NCI-H1417 (cell line): Measurements from ENCODE around the gene MDFI.
"Not testable (repeated sequence)": the region's sequence is repeated elsewhere in the genome, so short reads cannot be mapped to it uniquely, and the experiment has no call there.

ENCODE experiments used
- DNase-seq, 3 experiments: peaks; one replicate each; lab custom pipeline; 2025; lab: John Stamatoyannopoulos, UW

The MDFI gene

DNA sequence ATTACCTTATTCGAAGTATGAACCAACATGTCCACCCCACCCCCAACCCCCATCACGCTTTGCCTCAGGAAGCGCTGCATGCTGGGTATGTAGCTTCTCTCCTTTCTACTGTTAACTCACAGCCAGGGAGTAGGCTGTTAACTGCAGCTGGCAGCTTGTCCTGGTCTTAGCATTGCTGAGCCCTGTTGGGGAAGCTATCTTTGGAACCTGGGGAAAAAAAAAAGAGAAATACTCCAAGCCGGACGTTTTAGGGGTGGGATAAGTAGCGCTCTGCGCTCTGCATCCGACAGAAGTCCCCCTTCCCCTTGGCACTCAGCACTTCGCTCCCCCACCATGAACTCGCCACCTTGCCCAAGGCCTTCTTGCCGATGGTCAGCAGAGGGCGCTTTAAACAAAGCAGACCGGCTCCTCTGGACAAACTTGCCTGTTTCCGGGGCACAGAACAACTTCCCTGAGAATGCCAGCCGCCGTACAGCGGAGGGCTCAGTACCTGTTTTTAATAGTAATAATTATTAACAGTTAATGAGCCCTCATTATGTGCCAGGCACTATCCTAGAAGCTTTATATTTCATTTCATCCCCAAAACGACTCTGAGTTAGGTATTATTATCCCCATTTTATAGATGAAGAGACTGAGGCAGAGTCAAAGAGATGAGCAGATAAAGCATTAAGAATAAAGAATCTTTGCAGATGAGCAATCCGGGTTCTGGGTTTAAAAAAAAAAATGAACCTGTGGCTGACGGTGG is 35.2 kb upstream of the MDFI start:
- DNase-seq, result peak; percentile 79 to 93 (median 81)

GRCh38 chr6:41604006-41604405 is 34.3 kb upstream of the MDFI start:
- DNase-seq, result no peak

DNA sequence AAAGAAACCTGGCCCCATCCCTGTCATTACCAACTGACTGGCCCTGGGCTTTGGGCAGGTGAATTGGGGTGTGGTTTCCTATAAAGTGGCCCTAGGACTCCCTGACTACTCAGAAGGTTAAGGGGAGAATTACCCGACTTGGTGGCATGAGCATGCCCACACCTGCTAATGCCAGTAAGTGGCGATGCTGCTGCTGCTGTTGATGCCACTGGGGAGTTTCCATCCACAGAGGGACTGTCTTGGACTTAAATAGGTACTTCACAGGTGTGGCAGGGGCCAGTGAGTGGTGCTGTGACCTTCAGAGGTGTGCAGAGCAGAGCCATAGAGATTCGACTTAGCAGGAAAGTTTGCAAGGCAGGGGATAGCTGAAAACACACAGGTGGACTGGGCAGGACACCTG is 32.6 kb upstream of the MDFI start:
- peak in 1 of 3 experiments; percentile 26 for DNase-seq

- no peak for DNase-seq
Observed at GRCh38 chr6:41607036-41607435, 31.2 kb upstream of the MDFI start.

DNA sequence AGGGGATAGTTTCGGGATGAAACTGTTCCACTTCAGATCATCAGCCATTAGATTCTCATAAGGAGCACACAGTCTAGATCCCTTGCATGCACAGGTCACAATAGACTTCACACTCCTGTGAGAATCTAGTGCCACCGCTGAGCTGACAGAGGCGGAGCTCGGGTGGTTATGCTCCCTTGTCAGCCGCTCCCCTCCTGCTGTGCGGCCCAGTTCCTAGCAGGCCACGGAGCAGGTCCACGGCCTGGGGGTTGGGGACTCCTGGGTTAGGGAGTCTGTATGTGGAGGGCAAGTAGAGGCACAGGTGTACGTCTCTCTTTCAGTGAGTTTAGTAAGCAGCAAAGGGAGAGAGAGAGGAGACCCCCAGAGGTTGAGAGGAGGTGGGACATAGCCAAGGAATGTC is 30.5 kb upstream of the MDFI start:
- peak in 1 of 3 experiments; percentile 6 for DNase-seq

GRCh38 chr6:41608443-41609151 is 29.7 kb upstream of the MDFI start:
- DNase-seq, result no peak

DNA sequence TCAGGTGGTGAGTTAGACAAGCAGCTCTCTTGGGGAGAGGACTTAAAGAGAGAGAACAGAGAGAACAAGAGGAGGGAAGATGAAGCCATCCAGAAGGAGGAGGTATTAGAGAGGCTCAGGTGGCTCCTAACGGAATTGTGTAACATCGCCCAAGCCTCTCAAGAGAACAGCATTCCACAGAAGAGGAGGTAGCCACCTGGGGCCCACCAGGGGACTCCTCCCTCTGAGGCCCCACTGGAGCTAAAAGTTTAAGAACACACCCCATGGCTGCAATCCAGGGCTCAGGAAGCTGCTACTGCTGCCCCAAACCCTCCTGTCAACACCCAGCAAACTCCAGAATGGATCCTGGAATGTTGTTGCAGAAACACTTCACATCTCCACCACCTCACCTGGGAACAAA is 23.6 kb upstream of the MDFI start:
- DNase-seq, result no peak

DNA sequence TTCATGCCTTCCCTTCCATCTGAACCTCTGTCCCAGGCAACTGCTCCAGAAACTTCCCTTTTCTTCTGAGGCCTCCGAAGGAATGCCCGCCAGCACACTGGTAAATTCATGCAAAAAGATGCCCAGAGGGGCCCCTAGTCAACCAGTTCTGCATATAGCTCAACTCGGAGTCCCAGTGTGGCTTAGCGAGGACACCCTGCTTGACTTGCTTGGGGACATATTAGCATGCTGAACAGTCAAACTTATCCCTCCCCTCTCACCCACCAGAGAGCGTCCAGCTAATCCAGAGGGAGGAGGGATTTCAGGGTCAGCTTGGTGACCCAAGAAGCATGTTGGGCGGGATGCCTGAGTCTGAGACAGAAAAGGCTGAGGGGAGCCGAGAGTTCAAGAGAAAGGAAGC is 23.0 kb upstream of the MDFI start:
- no peak for DNase-seq

GRCh38 chr6:41618598-41618997 is 19.7 kb upstream of the MDFI start:
- DNase-seq, result no peak

- not testable (repeated sequence) for DNase-seq
Observed at GRCh38 chr6:41619193-41619592, 19.1 kb upstream of the MDFI start.

- no peak for DNase-seq
Observed at GRCh38 chr6:41621367-41621766, 16.9 kb upstream of the MDFI start.

- no peak for DNase-seq
Observed at GRCh38 chr6:41621802-41622201, 16.5 kb upstream of the MDFI start.

DNA sequence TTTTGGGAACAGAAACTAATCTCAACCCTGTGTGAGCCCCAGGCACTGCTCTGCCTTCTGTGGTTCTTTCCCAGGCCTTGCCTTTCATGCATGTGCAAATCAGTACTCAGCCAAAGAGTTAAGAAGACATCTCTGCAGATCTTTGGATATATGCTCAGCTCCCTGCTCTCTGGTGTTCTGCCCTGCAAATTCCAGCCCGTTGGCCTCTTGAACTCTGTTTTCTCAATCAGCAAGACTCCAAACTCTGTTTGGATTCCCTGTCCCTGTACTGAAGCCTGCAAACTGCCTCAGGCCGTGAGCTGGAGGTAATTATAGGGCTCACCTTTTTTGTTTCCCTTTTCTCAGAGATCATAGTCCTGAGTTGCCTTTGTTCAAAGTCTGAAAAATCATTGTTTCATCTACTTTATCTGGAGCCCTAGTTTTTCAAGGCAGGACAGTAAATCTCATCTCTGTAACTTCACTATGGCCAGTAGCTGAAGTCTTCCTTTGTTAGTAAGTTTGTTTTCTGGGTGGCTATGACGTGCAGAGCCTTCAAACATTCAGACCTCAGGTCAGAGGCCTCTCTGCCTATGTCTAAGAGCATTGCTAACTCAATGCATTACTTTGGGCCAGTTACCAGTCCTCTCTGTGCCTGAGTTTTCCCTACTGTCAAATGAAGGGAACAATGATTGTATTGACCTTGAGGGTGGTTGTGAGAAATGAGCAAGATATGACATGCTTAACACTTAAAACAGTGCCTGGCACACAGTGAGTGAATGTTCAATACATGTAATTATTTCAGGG is 15.9 kb upstream of the MDFI start:
- DNase-seq, result peak in 2 of 3 experiments; percentile 60 to 83

DNA sequence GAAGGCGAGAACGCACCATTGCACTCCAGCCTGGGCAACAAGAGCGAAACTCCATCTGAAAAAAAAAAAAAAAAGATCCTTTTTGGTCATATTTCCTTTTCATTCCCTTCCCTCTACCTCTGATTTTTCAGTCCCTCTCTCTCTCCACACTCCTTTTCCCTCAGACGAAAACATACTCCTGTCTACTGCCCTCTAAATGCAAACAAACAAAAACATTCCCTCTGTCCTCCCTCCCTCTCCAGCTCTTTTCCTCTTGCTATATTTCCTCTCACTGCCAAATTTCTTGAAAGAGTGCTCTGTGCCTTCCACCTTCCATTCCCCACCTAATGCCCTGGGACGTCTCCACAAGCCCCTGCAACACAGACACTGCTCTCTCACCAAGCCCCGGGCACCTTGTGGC is 14.9 kb upstream of the MDFI start:
- no peak for DNase-seq

DNA sequence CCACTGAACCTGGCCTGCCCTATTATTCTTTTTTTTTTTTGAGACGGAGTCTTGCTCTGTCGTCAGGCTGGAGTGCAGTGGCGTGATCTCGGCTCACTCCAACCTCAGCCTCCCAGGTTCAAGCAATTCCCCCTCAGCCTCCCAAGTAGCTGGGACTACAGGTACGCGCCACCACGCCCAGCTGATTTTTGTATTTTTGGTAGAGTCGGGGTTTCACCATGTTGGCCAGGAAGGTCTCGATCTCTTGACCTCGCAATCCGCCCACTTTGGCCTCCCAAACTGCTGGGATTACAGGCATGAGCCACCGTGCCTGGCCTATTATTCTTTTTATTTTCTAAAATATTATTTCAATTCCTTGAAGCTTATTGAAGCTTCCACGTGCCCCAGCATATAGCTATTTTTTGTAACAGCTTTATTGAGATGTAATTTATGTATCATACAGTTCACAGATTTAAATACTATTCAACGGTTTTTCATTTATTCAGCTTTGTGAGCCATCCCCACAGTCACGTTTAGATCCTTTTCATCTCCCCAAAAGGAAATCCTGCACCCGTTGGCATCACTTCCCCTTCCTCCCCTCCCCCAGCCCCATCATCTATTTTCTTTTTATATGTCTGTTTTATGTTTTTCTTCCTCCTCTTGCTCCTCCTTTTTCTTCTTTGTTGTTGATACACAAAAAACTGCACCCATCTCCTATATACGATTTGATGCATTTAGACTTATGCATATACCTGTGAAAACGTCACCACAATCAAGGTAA is 13.5 kb upstream of the MDFI start:
- no peak for DNase-seq

DNA sequence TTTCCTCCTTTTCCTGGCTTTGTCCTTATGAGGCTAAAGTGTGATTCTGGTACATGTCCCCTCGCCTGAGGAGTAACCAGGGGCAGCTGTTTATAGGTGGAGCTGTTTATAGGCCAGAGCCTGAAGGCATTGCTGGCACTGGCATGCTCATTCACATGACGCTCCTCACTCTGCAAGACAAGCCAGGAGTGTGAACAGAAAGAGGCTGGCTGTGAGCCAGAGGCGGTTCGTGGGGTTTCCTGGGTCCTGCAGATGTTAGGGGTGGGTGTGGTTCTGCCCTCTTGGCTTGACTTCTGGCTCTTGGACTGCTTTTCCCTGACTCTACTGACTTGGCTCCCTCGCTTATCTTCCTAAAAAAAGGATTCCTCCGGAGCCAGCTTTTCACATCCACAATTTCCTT is 12.8 kb upstream of the MDFI start:
- peak in 2 of 3 experiments; percentile 15 to 41 for DNase-seq

DNA sequence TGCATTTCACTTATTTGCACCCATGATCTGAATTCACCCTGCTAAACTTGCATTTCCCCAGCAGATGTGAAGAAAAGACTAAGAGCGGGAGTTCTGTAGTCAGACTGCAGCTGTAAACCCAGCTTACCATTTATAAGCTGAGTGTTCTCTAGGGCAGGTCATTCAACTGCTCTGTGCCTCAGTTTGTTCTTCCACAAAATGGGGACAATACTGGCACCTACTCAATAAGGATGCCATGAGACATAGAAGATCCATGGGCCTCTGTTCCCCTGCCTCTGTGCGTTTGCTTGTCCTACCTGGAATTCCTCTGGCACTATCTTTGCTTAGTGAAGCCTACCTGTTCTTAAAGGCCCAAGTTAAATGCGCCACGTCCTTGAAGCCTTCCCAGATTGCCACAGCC is 12.2 kb upstream of the MDFI start:
- no peak for DNase-seq

DNA sequence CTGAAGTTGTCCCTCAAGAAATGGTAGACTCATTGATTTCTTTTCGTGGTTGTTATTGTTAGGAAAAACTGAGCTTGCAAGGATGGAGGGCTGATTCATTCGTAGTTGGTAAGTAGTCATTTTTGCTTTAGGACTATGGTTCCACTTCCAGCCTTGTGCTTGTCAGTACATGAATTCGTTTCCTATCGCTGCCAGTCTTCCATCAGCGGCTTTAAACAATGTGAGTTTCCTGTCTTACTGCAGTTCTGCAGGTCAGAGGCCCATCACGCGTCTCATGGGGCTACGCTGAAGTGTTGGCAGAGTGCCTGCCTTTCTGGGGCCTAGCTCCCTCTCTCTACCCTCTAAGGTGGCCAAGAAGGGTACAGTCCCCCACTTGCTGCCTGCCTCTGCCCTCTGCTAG is 11.4 kb upstream of the MDFI start:
- DNase-seq, result no peak

DNA sequence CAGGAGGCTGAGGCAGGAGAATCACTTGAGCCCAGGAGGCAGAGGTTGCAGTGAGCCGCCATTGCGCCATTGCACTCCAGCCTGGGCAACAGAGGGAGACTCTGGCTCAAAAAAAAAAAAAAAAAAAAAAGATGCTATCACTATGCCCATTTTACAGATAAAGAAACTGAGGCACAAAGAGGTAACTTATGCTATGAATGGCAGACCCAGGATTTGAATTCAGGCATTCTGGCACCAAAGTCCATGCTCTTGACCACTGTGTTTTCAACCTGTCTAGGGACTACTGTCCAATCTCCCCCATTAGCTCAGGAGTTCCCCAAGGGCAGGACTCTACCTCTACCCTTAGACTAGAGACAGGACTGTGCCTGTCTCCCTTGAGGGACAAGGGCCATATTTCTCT is 9.1 kb upstream of the MDFI start:
- no peak for DNase-seq

- no peak for DNase-seq
Observed at GRCh38 chr6:41630069-41630468, 8.2 kb upstream of the MDFI start.

- DNase-seq, result no peak
Observed at GRCh38 chr6:41630946-41631345, 7.3 kb upstream of the MDFI start.

DNA sequence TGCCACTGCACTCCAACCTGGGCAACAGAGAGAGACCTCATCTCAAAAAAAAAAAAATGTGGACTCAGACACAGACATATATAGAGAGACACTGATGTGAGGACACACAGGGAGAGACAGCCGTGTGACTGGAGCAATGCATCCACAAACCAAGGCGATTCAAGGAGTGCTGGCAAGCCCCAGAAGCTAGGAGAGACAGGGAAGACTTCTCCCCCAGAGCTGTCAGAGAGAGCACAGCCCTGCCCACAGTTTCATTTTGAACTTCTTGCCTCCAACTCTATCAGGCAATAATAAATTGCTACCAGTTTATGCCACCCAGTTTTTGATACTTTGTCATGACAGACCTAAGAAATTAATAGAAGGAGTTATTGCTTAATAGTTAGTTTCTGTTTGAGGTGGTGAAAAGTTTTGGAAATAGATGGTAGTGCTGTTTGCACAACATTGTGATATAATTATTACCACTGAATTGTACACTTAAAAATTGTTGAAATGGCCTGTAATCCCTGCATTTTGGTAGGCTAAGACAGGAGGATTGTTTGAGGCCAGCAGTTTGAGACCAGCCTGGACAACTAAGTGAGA is 5.1 kb upstream of the MDFI start:
- DNase-seq, result no peak
